ENCODE data around the gene FAM185A.
"Not testable (repeated sequence)": the region's sequence is repeated elsewhere in the genome, so short reads cannot be mapped to it uniquely, and the experiment has no call there.

FAM185A gene

GRCh38 chr7:102833343-102833742, 84.5 kb downstream of the FAM185A start:
- DNase-seq, result no peak

GRCh38 chr7:102834466-102834865, 85.7 kb downstream of the FAM185A start:
- DNase-seq, result no peak

GRCh38 chr7:102834999-102835398, 86.2 kb downstream of the FAM185A start:
- no peak for DNase-seq

- DNase-seq, result no peak
Measured at GRCh38 chr7:102836191-102836919, 87.6 kb downstream of the FAM185A start.

GRCh38 chr7:102836977-102837376, 88.2 kb downstream of the FAM185A start:
- no peak for DNase-seq

- DNase-seq, result no peak
Measured at GRCh38 chr7:102837802-102838201, 89.0 kb downstream of the FAM185A start.

GRCh38 chr7:102838572-102839101, 89.8 kb downstream of the FAM185A start:
- not testable (repeated sequence) for DNase-seq

GRCh38 chr7:102840404-102840803, 91.6 kb downstream of the FAM185A start:
- no peak for DNase-seq

GRCh38 chr7:102841290-102841689, 92.5 kb downstream of the FAM185A start:
- DNase-seq, result no peak

- DNase-seq, result no peak
Measured at GRCh38 chr7:102842284-102842683, 93.5 kb downstream of the FAM185A start.

- no peak for DNase-seq
Measured at GRCh38 chr7:102843850-102844249, 95.1 kb downstream of the FAM185A start.

GRCh38 chr7:102845346-102845745, 96.5 kb downstream of the FAM185A start:
- DNase-seq, result no peak

- DNase-seq, result no peak
Measured at GRCh38 chr7:102849079-102849478, 100.3 kb downstream of the FAM185A start.

GRCh38 chr7:102849538-102849937, 100.7 kb downstream of the FAM185A start:
- no peak for DNase-seq

GRCh38 chr7:102856036-102856435, 107.2 kb downstream of the FAM185A start:
- DNase-seq, result no peak

Measured in stimulated activated naive CD4-positive, alpha-beta T cell (primary cell).